HepG2 (cell line): ENCODE results near the gene GDF9. TPM values are rescaled to one million over a fixed set of nuclear protein-coding genes. Genes with fewer than 3 reads are reported as not detected.

Source experiments
- ATAC-seq: fragments of 200-7000 bp; cut with Tn5 transposase; 3 replicates; pipeline ENCODE4 v1.9.1; 2020; ENCODE audit warnings: mild to moderate bottlenecking, moderate library complexity
- Bru-seq: library from RNA; stranded (reverse); fragments of 400-500 nt; gene quantifications from one replicate; lab custom pipeline; 2021; lab: Mats Ljungman, UMichigan
- BruChase-seq, 2 experiments: library from RNA; stranded (reverse); fragments of 400-500 nt; gene quantifications; one replicate each; lab custom pipeline; 2021; lab: Mats Ljungman, UMichigan
- BruUV-seq: library from RNA; stranded (reverse); fragments of 400-500 nt; replicated peaks from 2 replicates; lab custom pipeline; 2021; lab: Mats Ljungman, UMichigan
- CTCF ChIA-PET: fragments of 300-600 bp; formaldehyde crosslinking; extraction: SDS; loops from one replicate; lab custom pipeline; 2021; ENCODE audit warnings: low total read pairs, inconsistent platforms, low intra/inter-chr PET ratio; lab: Yijun Ruan, JAX
- POLR2A ChIA-PET: fragments of 350-600 bp; sonication (Branson Sonifier 250); formaldehyde crosslinking; loops from one replicate; lab custom pipeline; 2020; ENCODE audit warnings: antibody characterized with exemption, inconsistent platforms; lab: Yijun Ruan, JAX
- DNase-seq: peaks from one replicate; pipeline ENCODE4 v3.0.0-alpha.2; 2015; ENCODE audit warnings: low spot score
- FAIRE-seq: peaks from 3 replicates; lab custom pipeline; 2011; peaks lifted over from hg19 to GRCh38; lab: Jason Lieb, UNC
- H2AFZ ChIP-seq: one replicate; pipeline ENCODE4 v1.6.1; 2011; ENCODE audit warnings: low read length, inconsistent platforms
- H3K27ac ChIP-seq: fragments of 300-600 bp; 3 replicates; pipeline ENCODE4 v1.8.0; 2011; ENCODE audit warnings: mixed run types, mild to moderate bottlenecking, mixed read lengths, low read length, inconsistent platforms; ENCODE audit not compliant: insufficient read depth; ENCODE audit errors: extremely low read length
- H3K27me3 ChIP-seq, 2 experiments: fragments of 200-600 bp in 1 of 2; 2 replicates in 1 of 2; 3 replicates in 1 of 2; pipeline versions ENCODE4 v1.6.0 to v1.8.0; 2011; ENCODE audit warnings: low read length in 2 of 2, mild to moderate bottlenecking in 2 of 2, moderate library complexity in 2 of 2, inconsistent platforms in 1 of 2; ENCODE audit not compliant: insufficient read depth in 2 of 2, control insufficient read depth in 1 of 2
- H3K36me3 ChIP-seq, 2 experiments: fragments of 200-600 bp in 1 of 2; replicated peaks in 1 of 2; 2 replicates in 1 of 2; 3 replicates in 1 of 2; pipeline versions ENCODE4 v1.5.1 to v1.8.0; 2011; ENCODE audit warnings: low read length in 2 of 2, inconsistent platforms in 1 of 2; ENCODE audit not compliant: insufficient read depth in 2 of 2, control insufficient read depth in 1 of 2
- H3K4me1 ChIP-seq: 2 replicates; pipeline ENCODE4 v1.5.1; 2012; ENCODE audit warnings: low read length, inconsistent platforms; ENCODE audit not compliant: insufficient read depth
- H3K4me2 ChIP-seq: 2 replicates; pipeline ENCODE4 v1.6.0; 2011; ENCODE audit warnings: low read depth, low read length, inconsistent platforms
- H3K4me3 ChIP-seq, 3 experiments: fragments of 200-600 bp in 1 of 3; sonication (generic), shearing (Covaris generic) in 1 of 3; replicated peaks in 1 of 3; 2 replicates each; pipeline ENCODE4 v1.5.1; 2011 to 2016; ENCODE audit warnings: low read length in 3 of 3, inconsistent platforms in 2 of 3, low read depth in 2 of 3, mild to moderate bottlenecking in 2 of 3, control low read depth in 1 of 3, mixed read lengths in 1 of 3; ENCODE audit not compliant: insufficient read depth in 1 of 3
- H3K79me2 ChIP-seq: one replicate; pipeline ENCODE4 v1.6.1; 2011; ENCODE audit warnings: low read length, inconsistent platforms; ENCODE audit not compliant: insufficient read depth
- H3K9ac ChIP-seq: 2 replicates; pipeline ENCODE4 v1.6.0; 2011; ENCODE audit warnings: mild to moderate bottlenecking, low read depth, low read length, inconsistent platforms; ENCODE audit not compliant: insufficient read depth
- H3K9me3 ChIP-seq: 2 replicates; pipeline ENCODE4 v1.5.1; 2012; ENCODE audit warnings: mild to moderate bottlenecking, low read length
- H4K20me1 ChIP-seq: 2 replicates; pipeline ENCODE4 v1.6.0; 2011; ENCODE audit warnings: inconsistent platforms, mild to moderate bottlenecking, low read length, moderate library complexity; ENCODE audit not compliant: insufficient read depth
- CERS6 ChIP-seq: sonication (generic); formaldehyde crosslinking; IDR thresholded peaks from 2 replicates; pipeline ENCODE4 v1.5.0; 2020; ENCODE audit warnings: missing genetic modification reagents
- CREM ChIP-seq, 2 experiments: sonication (generic) in 1 of 2; formaldehyde crosslinking in 1 of 2; IDR thresholded peaks; 2 replicates each; pipeline versions ENCODE4 v1.4.0 to v1.6.1; 2016 to 2020; ENCODE audit warnings: antibody characterized with exemption in 1 of 2, mild to moderate bottlenecking in 1 of 2, missing genetic modification reagents in 1 of 2
- FOXM1 ChIP-seq: sonication (generic); formaldehyde crosslinking; IDR thresholded peaks from 2 replicates; pipeline ENCODE4 v1.5.0; 2020; ENCODE audit warnings: missing genetic modification reagents
- MXI1 ChIP-seq: IDR thresholded peaks from 3 replicates; pipeline ENCODE4 v1.6.1; 2012; ENCODE audit warnings: low read depth, low read length, inconsistent platforms, borderline replicate concordance
- NBN ChIP-seq: fragments of 450-650 bp; conservative IDR thresholded peaks from 2 replicates; pipeline ENCODE4 v1.6.1; 2017
- NR2F2 ChIP-seq: IDR thresholded peaks from 2 replicates; pipeline ENCODE4 v1.6.1; 2012; ENCODE audit warnings: low read depth, inconsistent platforms, borderline replicate concordance
- PRDM4 ChIP-seq: sonication (generic); formaldehyde crosslinking; IDR thresholded peaks from 2 replicates; pipeline ENCODE4 v1.9.0; 2021; ENCODE audit warnings: missing genetic modification reagents, borderline replicate concordance
- ZBTB7A ChIP-seq: sonication (generic); formaldehyde crosslinking; IDR thresholded peaks from 2 replicates; pipeline ENCODE4 v1.8.0; 2022; ENCODE audit warnings: mild to moderate bottlenecking, missing genetic modification reagents
- ZNF30 ChIP-seq: sonication (generic); formaldehyde crosslinking; IDR thresholded peaks from 2 replicates; pipeline ENCODE4 v1.5.0; 2020; ENCODE audit warnings: mild to moderate bottlenecking, missing genetic modification reagents
- ZNF720 ChIP-seq: sonication (generic); formaldehyde crosslinking; IDR thresholded peaks from 2 replicates; pipeline ENCODE4 v1.4.0; 2020; ENCODE audit warnings: missing genetic modification reagents
- WGBS: methylation state at CpG from one replicate; pipeline ENCODE4 v1.1.6; 2017; ENCODE audit warnings: low lambda C conversion rate; 5-methylcytosine and 5-hydroxymethylcytosine counted together
- in situ Hi-C: cut with HindIII; loops from 2 replicates; pipeline ENCODE4 v1.10.0; 2017; ENCODE audit warnings: low pct_unique_long_range_greater_than_20kb; ENCODE audit not compliant: extremely low pct_ligation_motif_present
- intact Hi-C: fragments of 100-400 bp; cut with micrococcal nuclease; formaldehyde crosslinking; loops from one replicate; pipeline ENCODE4 v1.10.0; 2022; ENCODE audit not compliant: unreplicated experiment
- long read RNA-seq, 2 experiments: library from RNA in 1 of 2; library from polyadenylated mRNA in 1 of 2; stranded (forward) in 1 of 2; unstranded in 1 of 2; transcript quantifications; one replicate each; pipeline ENCODE4 v2.0.0, GENCODE V29; 2019 to 2022
- polyA minus RNA-seq, 3 experiments: library from RNA; depleted of rRNA, polyadenylated mRNA; stranded (reverse); fragments of >200 nt; gene quantifications; 2 replicates each; pipeline ENCODE4 v1.2.3, GENCODE V29; 2011; ENCODE audit warnings: low replicate concordance in 1 of 3
- polyA plus RNA-seq, 8 experiments: library from polyadenylated mRNA; depleted of rRNA in 3 of 8; stranded (reverse) in 7 of 8; unstranded in 1 of 8; fragments of >200 nt; fragmentation: Illumina TruSeq in 4 of 8; extraction: Trizol in 4 of 8; gene quantifications; 2 replicates each; pipeline versions ENCODE4 v1.2.1 to v1.2.3, GENCODE V29; 2011 to 2016; ENCODE audit warnings: low read depth in 4 of 8, missing spikeins in 1 of 8, mixed read lengths in 1 of 8; ENCODE audit not compliant: insufficient read depth in 1 of 8
- total RNA-seq, 5 experiments: library from RNA; depleted of rRNA; stranded (reverse); fragments of >200 nt; fragmentation: Illumina TruSeq; extraction: Trizol; gene quantifications; 2 replicates each; pipeline ENCODE4 v1.2.3, GENCODE V29; 2016; ENCODE audit warnings: low read depth in 1 of 5
- TF ChIP-seq, protein P1 (sequence below): sonication (generic); formaldehyde crosslinking; IDR thresholded peaks from 2 replicates; pipeline ENCODE4 v1.8.0; 2022; ENCODE audit warnings: low read depth, missing genetic modification reagents

Gene GDF9, protein sequence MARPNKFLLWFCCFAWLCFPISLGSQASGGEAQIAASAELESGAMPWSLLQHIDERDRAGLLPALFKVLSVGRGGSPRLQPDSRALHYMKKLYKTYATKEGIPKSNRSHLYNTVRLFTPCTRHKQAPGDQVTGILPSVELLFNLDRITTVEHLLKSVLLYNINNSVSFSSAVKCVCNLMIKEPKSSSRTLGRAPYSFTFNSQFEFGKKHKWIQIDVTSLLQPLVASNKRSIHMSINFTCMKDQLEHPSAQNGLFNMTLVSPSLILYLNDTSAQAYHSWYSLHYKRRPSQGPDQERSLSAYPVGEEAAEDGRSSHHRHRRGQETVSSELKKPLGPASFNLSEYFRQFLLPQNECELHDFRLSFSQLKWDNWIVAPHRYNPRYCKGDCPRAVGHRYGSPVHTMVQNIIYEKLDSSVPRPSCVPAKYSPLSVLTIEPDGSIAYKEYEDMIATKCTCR
- total RNA-seq (2016; rRNA removed; fragmentation: Illumina TruSeq; extraction: Trizol) (0.07 and 0.38 TPM in 2 replicates), polyA plus RNA-seq (2011; rRNA removed) (0.33 and 0.50 TPM in 2 replicates), polyA minus RNA-seq (2011; rRNA and poly(A)+ RNA removed; ENCODE audit: low replicate concordance) (0.21 and 0.84 TPM in 2 replicates), Bru-seq, nascent RNA (percentile 39 among the genes with signal in this experiment), BruChase-seq, experiment 1, labeled RNA remaining after a 6-hour chase (percentile 72 among the genes with signal in this experiment), BruChase-seq, experiment 2, labeled RNA remaining after a 2-hour chase (percentile 60 among the genes with signal in this experiment)
- 0.20 and 0.71 TPM in 2 replicates for total RNA-seq (2016; cell fraction: cytosol; rRNA removed; fragmentation: Illumina TruSeq; extraction: Trizol; ENCODE audit: low read depth)
- 0.15 and 0.49 TPM in 2 replicates for total RNA-seq (2016; cell fraction: insoluble cytoplasmic fraction; rRNA removed; fragmentation: Illumina TruSeq; extraction: Trizol)
- 0.46 and 0.55 TPM in 2 replicates for total RNA-seq (2016; cell fraction: membrane; rRNA removed; fragmentation: Illumina TruSeq; extraction: Trizol)
- 0.60 and 0.65 TPM in 2 replicates for total RNA-seq (2016; cell fraction: nucleus; rRNA removed; fragmentation: Illumina TruSeq; extraction: Trizol)
- polyA plus RNA-seq (2011; cell fraction: cytosol; rRNA removed) = 0.09 and 0.24 TPM in 2 replicates
- 0.51 and 0.68 TPM in 2 replicates for polyA plus RNA-seq (2011; cell fraction: nucleus; rRNA removed)
- polyA plus RNA-seq (2012) = 0.16 and 0.20 TPM in 2 replicates
- 0.07 and 0.37 TPM in 2 replicates for polyA plus RNA-seq (2016; cell fraction: cytosol; fragmentation: Illumina TruSeq; extraction: Trizol; ENCODE audit: low read depth)
- polyA plus RNA-seq (2016; cell fraction: insoluble cytoplasmic fraction; fragmentation: Illumina TruSeq; extraction: Trizol; ENCODE audit: low read depth) = 0.21 and 0.23 TPM in 2 replicates
- polyA plus RNA-seq (2016; cell fraction: membrane; fragmentation: Illumina TruSeq; extraction: Trizol; ENCODE audit: low read depth) = 0.21 and 0.26 TPM in 2 replicates
- polyA plus RNA-seq (2016; cell fraction: nucleus; fragmentation: Illumina TruSeq; extraction: Trizol; ENCODE audit: insufficient read depth, low read depth) = 0.92 and 1.0 TPM in 2 replicates
- not detected in 2 replicates for polyA minus RNA-seq (2011; cell fraction: cytosol; rRNA and poly(A)+ RNA removed)
- polyA minus RNA-seq (2011; cell fraction: nucleus; rRNA and poly(A)+ RNA removed) = 0.64 and 2.0 TPM in 2 replicates
- long read RNA-seq, experiment 1 = 0 reads
- long read RNA-seq, experiment 2 = 0 reads

- H3K9ac ChIP-seq = peak within 1 kb of the TSS; percentile 97
- peak within 1 kb of the TSS; percentile 90 for H3K4me2 ChIP-seq
- peak; percentile 100 for DNase-seq
- WGBS = 1% methylated on average over 32 of the region's 55 CpGs
- no peaks in the 10 kb centered on the region; a peak in 1 of 5 replicates for H3K27me3 ChIP-seq
- no TSS peak for BruUV-seq
- H3K9me3 ChIP-seq = no peaks in the 10 kb centered on the region
- intact Hi-C loops (loop anchor here (1.0 kb wide), 2 partner anchors 36 to 59 kb away; partner anchors contain the start of gene SHROOM1), in situ Hi-C loops (no loop called here)
- ATAC-seq = peak; percentile 97
- H3K36me3 ChIP-seq = peaks cover 0 to 25% of the 10 kb centered on the region in 2 experiments; a peak in 3 of 5 replicates
- H3K4me3 ChIP-seq = peak within 1 kb of the TSS; percentile 74 to 88 (median 87)
- CTCF ChIA-PET = interaction anchor here (0.7 to 2.0 kb wide), 3 partner anchors 17 to 59 kb away, joined by 3 to 9 read pairs (median 7); partner anchors contain the start of gene SHROOM1
- POLR2A ChIA-PET = interaction anchor here (0.7 to 8.7 kb wide), 17 partner anchors 8 to 1103 kb away, joined by 3 to 91 read pairs (median 5); partner anchors contain the start of genes AFF4, HSPA4 and SHROOM1
- H2AFZ ChIP-seq = no peak within 1 kb of the TSS
- H3K27ac ChIP-seq = peak within 1 kb of the TSS; percentile 86
- peaks cover 60% of the 10 kb centered on the region for H3K4me1 ChIP-seq
- peaks cover 16% of the 10 kb centered on the region for H3K79me2 ChIP-seq
- FAIRE-seq = peak; percentile 100
- no peaks in the 10 kb centered on the region for H4K20me1 ChIP-seq
- TF ChIP-seq ZNF720 (CRISPR knock-in tag) = no peak
- TF ChIP-seq NBN = no peak
- TF ChIP-seq ZBTB7A (CRISPR knock-in tag) = 0 out of 2 replicates have a peak, but pooled peaks have one; percentile 18
- TF ChIP-seq, protein P1, sequence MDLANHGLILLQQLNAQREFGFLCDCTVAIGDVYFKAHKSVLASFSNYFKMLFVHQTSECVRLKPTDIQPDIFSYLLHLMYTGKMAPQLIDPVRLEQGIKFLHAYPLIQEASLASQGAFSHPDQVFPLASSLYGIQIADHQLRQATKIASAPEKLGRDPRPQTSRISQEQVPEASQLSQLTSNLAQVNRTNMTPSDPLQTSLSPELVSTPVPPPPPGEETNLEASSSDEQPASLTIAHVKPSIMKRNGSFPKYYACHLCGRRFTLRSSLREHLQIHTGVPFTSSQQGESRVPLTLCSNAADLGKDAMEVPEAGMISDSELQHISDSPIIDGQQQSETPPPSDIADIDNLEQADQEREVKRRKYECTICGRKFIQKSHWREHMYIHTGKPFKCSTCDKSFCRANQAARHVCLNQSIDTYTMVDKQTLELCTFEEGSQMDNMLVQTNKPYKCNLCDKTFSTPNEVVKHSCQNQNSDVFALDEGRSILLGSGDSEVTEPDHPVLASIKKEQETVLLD = peak; percentile 84
- TF ChIP-seq CERS6 (CRISPR knock-in tag) = no peak
- TF ChIP-seq MXI1 = peak; percentile 76; the same call in 1 of the 3 replicates
- TF ChIP-seq CREM (IDR thresholded peaks at IDR 0.05) = peak; percentile 97
- TF ChIP-seq CREM (CRISPR knock-in tag; IDR thresholded peaks at IDR 0.05) = peak; percentile 59; the same call in 1 of the 2 replicates
- TF ChIP-seq FOXM1 (CRISPR knock-in tag) = no peak
- TF ChIP-seq ZNF30 (CRISPR knock-in tag) = no peak
- no peak for TF ChIP-seq PRDM4 (CRISPR knock-in tag)
- TF ChIP-seq NR2F2 = no peak; the same call in 1 of the 2 replicates
Observed at GRCh38 chr5:132866342-132867045, at the start of gene GDF9, which contains the start of gene UQCRQ. TSS of gene GDF9 (minus strand) at chr5:132866469. CDS start at chr5:132864533, 1,936 bp downstream. TSS of gene UQCRQ (plus strand) at chr5:132866642. CDS start at chr5:132866882, 240 bp downstream.
